HEK293T (cell line): Measurements from ENCODE around the gene CACHD1.

Experiments used
- ARNT ChIP-seq: fragments of 450-650 bp; IDR thresholded peaks from 2 replicates; pipeline ENCODE4 v1.6.1; 2017; ENCODE audit warnings: mild to moderate bottlenecking
- BHLHE40 ChIP-seq: fragments of 450-650 bp; IDR thresholded peaks from 2 replicates; pipeline ENCODE4 v1.6.1; 2016; ENCODE audit warnings: mild to moderate bottlenecking, moderate library complexity, borderline replicate concordance
- HDGF ChIP-seq: fragments of 450-650 bp; IDR thresholded peaks from 2 replicates; pipeline ENCODE4 v1.6.1; 2017; ENCODE audit warnings: antibody characterized with exemption, borderline replicate concordance
- PKNOX1 ChIP-seq: fragments of 450-650 bp; IDR thresholded peaks from 2 replicates; pipeline ENCODE4 v1.6.1; 2016
- TARDBP ChIP-seq: fragments of 450-650 bp; IDR thresholded peaks from 2 replicates; pipeline ENCODE4 v1.6.1; 2016

GRCh38 chr1:64650411-64650810 lies 180.5 kb downstream of the CACHD1 start:
- no peak for TF ChIP-seq ARNT
- TF ChIP-seq PKNOX1, result no peak
- TF ChIP-seq TARDBP, result no peak
- TF ChIP-seq HDGF, result no peak
- no peak for TF ChIP-seq BHLHE40
